Upper lobe of left lung (tissue), 6 donors: ENCODE results near the gene LRRC46. TPM values are rescaled to one million over a fixed set of nuclear protein-coding genes. Genes with fewer than 3 reads are reported as not detected.

Source experiments
- ATAC-seq, 2 donors: fragments of 200-7000 bp; cut with Tn5 transposase; one replicate each; pipeline ENCODE4 v1.9.1; 2022; ENCODE audit warnings: mild to moderate bottlenecking in 2 of 2, moderate library complexity in 2 of 2; ENCODE audit not compliant: low FRiP score in 2 of 2
- DNase-seq, 2 donors: peaks; one replicate each; pipeline ENCODE4 v3.0.0-alpha.2; 2019 to 2020
- H3K27ac ChIP-seq, 4 donors: fragments of 200-600 bp; sonication (generic); one replicate each; pipeline ENCODE4 v1.5.1; 2016 to 2019
- H3K27me3 ChIP-seq, 4 donors: fragments of 200-600 bp; sonication (generic); one replicate each; pipeline ENCODE4 v1.5.1; 2017 to 2019
- H3K36me3 ChIP-seq, 4 donors: fragments of 200-600 bp; sonication (generic); one replicate each; pipeline ENCODE4 v1.5.1; 2016 to 2019
- H3K4me1 ChIP-seq, 4 donors: fragments of 200-600 bp; sonication (generic); one replicate each; pipeline ENCODE4 v1.5.1; 2018 to 2019
- H3K4me3 ChIP-seq, 4 donors: fragments of 200-600 bp; sonication (generic); one replicate each; pipeline ENCODE4 v1.5.1; 2017 to 2019; ENCODE audit warnings: mild to moderate bottlenecking in 2 of 4, moderate library complexity in 1 of 4
- H3K9me3 ChIP-seq, 4 donors: fragments of 200-600 bp; sonication (generic); one replicate each; pipeline ENCODE4 v1.5.1; 2018 to 2019
- CTCF ChIP-seq, 6 experiments: fragments of 450-650 bp in 4 of 6; fragments of 200-600 bp in 2 of 6; sonication (generic) in 2 of 6; IDR thresholded peaks; one replicate each; pipeline ENCODE4 v1.5.1; 2016 to 2019; ENCODE audit warnings: antibody characterized with exemption in 6 of 6
- EP300 ChIP-seq, 4 donors: sonication (generic); formaldehyde crosslinking; IDR thresholded peaks; one replicate each; pipeline ENCODE4 v1.5.1; 2017; ENCODE audit warnings: antibody characterized with exemption in 4 of 4, control low read depth in 2 of 4
- POLR2A ChIP-seq, 4 donors: fragments of 450-650 bp; IDR thresholded peaks; one replicate each; pipeline ENCODE4 v1.5.1; 2016 to 2017; ENCODE audit warnings: antibody characterized with exemption in 4 of 4, mild to moderate bottlenecking in 2 of 4
- POLR2AphosphoS5 ChIP-seq, 2 donors: sonication (generic); formaldehyde crosslinking; IDR thresholded peaks; one replicate each; pipeline ENCODE4 v1.5.1; 2017; ENCODE audit warnings: antibody characterized with exemption in 2 of 2
- WGBS, 2 donors: methylation state at CpG; one replicate each; pipeline ENCODE4 v1.1.5; 2017 to 2018; 5-methylcytosine and 5-hydroxymethylcytosine counted together
- total RNA-seq, 6 donors: library from RNA; depleted of rRNA in 4 of 6; stranded (reverse); fragments of >200 nt in 4 of 6; gene quantifications; one replicate each; pipeline versions ENCODE4 v1.1.0 to v1.2.1, GENCODE V29; 2016 to 2021
- donor health status: DM: no; HTN: no; CAD: no; lungs with moderate emphysema.
- donor health status: DM: no; HTN: yes; CAD: no; lungs with severe emphysema.

LRRC46 gene
- total RNA-seq, 6 donors from 2014 or later: 0.49 to 23.5 (median 9.1) TPM

- ATAC-seq (no peak), DNase-seq (no peak)
- TF ChIP-seq POLR2A (IDR thresholded peaks at IDR 0.05) (no peak), CTCF (IDR thresholded peaks at IDR 0.05) (no peak), EP300 (IDR thresholded peaks at IDR 0.05) (no peak), POLR2AphosphoS5 (IDR thresholded peaks at IDR 0.05) (no peak)
- Histone ChIP-seq H3K9me3 (no peaks in the 10 kb centered on the region), H3K36me3 (no peaks in the 10 kb centered on the region), H3K27ac (no peak overlapping the region), H3K4me1 (peaks cover 8 to 11% (median 9%) of the 10 kb centered on the region in 4 donors), H3K4me3 (no peak overlapping the region), H3K27me3 (peaks cover 0 to 26% (median 4%) of the 10 kb centered on the region in 4 donors)
- WGBS, 2 donors: 79 to 82% methylated on average over 1 of the region's 1 CpG
Observed at GRCh38 chr17:47792457-47792856, 39.0 kb upstream of the LRRC46 start.

GRCh38 chr17:47792979-47793378 is 38.5 kb upstream of the LRRC46 start:
- Histone ChIP-seq H3K36me3 (no peaks in the 10 kb centered on the region), H3K9me3 (no peaks in the 10 kb centered on the region), H3K27ac (no peak overlapping the region), H3K27me3 (peaks cover 0 to 26% (median 4%) of the 10 kb centered on the region in 4 donors), H3K4me3 (no peak overlapping the region), H3K4me1 (peaks cover 8 to 11% (median 9%) of the 10 kb centered on the region in 4 donors)
- no peak for DNase-seq
- no peak for ATAC-seq
- WGBS, 2 donors: 70 to 73% methylated on average over 6 of the region's 6 CpGs
- no peak for TF ChIP-seq EP300 (IDR thresholded peaks at IDR 0.05)
- TF ChIP-seq POLR2A (IDR thresholded peaks at IDR 0.05): no peak
- TF ChIP-seq POLR2AphosphoS5 (IDR thresholded peaks at IDR 0.05): no peak

DNA sequence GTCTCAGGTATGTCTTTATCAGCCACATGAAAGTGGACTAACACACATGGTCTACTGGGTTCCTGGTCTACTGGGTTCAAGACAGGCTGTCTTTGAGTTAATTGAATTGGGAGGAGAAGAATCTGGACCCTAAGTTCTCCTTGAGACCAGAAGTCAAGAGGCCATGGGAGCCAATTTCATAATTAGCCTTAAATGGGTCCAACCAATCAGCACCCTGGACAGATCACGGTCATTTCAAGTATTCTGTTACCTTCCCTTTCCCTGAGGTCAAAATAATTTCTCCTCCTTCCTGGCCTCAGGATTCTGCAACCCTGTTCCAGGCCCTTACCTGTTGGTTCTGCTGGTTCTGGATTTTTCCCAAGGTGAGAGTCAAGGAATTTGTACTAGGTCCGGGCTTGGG is 33.7 kb upstream of the LRRC46 start:
- no peak overlapping the region for H3K4me3 ChIP-seq
- no peak for DNase-seq

GRCh38 chr17:47800686-47801085 is 30.8 kb upstream of the LRRC46 start:
- ATAC-seq (peak in 1 of 2 donors; percentile 13), DNase-seq (no peak)
- 82 to 87% methylated on average over 10 to 12 of the region's 12 CpGs for WGBS, 2 donors
- Histone ChIP-seq H3K9me3 (no peaks in the 10 kb centered on the region), H3K4me1 (no peaks in the 10 kb centered on the region), H3K27ac (no peak overlapping the region), H3K4me3 (no peak overlapping the region), H3K27me3 (peaks cover 0 to 3% (median 0%) of the 10 kb centered on the region in 4 donors), H3K36me3 (no peaks in the 10 kb centered on the region)
- TF ChIP-seq POLR2AphosphoS5 (IDR thresholded peaks at IDR 0.05) (no peak), CTCF (IDR thresholded peaks at IDR 0.05) (no peak), POLR2A (IDR thresholded peaks at IDR 0.05) (no peak), EP300 (IDR thresholded peaks at IDR 0.05) (no peak)

More for the DNA sequence above, 33.7 kb upstream of the LRRC46 start:
- H3K27ac ChIP-seq: no peak overlapping the region
- peaks cover 0 to 3% (median 0%) of the 10 kb centered on the region in 4 donors for H3K27me3 ChIP-seq
- H3K4me1 ChIP-seq: no peaks in the 10 kb centered on the region
- no peak for ATAC-seq
- TF ChIP-seq POLR2AphosphoS5 (IDR thresholded peaks at IDR 0.05) (no peak), CTCF (IDR thresholded peaks at IDR 0.05) (no peak), EP300 (IDR thresholded peaks at IDR 0.05) (no peak), POLR2A (IDR thresholded peaks at IDR 0.05) (no peak)
- H3K36me3 ChIP-seq: no peaks in the 10 kb centered on the region
- WGBS, 2 donors: 50 to 62% methylated on average over 2 of the region's 2 CpGs
- H3K9me3 ChIP-seq: no peaks in the 10 kb centered on the region

- peaks cover 0 to 3% (median 0%) of the 10 kb centered on the region in 4 donors for H3K27me3 ChIP-seq
- H3K27ac ChIP-seq: no peak overlapping the region
- WGBS, 2 donors: 70 to 73% methylated on average over 2 to 4 of the region's 4 CpGs
- DNase-seq: no peak
- TF ChIP-seq POLR2AphosphoS5 (IDR thresholded peaks at IDR 0.05) (no peak), POLR2A (IDR thresholded peaks at IDR 0.05) (no peak), CTCF (IDR thresholded peaks at IDR 0.05) (no peak), EP300 (IDR thresholded peaks at IDR 0.05) (no peak)
- H3K4me1 ChIP-seq: no peaks in the 10 kb centered on the region
- ATAC-seq: no peak
- no peak overlapping the region for H3K4me3 ChIP-seq
- H3K36me3 ChIP-seq: peaks cover 0 to under 1% (median 0%) of the 10 kb centered on the region in 4 donors
- H3K9me3 ChIP-seq: no peaks in the 10 kb centered on the region
Observed at GRCh38 chr17:47801176-47801765, 30.2 kb upstream of the LRRC46 start.
